NCI-H2171 (cell line): ENCODE measurements around the gene COX7A2.
A peak's percentile ranks its signal among the peaks of the same experiment; 100 is the strongest.

Experiments used
- DNase-seq: peaks from one replicate; lab custom pipeline; 2025; lab: John Stamatoyannopoulos, UW

The COX7A2 gene

GRCh38 chr6:75220357-75220756 is 23.2 kb downstream of the COX7A2 start:
- no peak for DNase-seq

GRCh38 chr6:75219263-75219662 is 24.3 kb downstream of the COX7A2 start:
- DNase-seq: no peak

- DNase-seq: no peak
These were observed 26.4 kb downstream of the COX7A2 start for GRCh38 chr6:75217193-75217592.

GRCh38 chr6:75215291-75215690 is 28.3 kb downstream of the COX7A2 start:
- no peak for DNase-seq

GRCh38 chr6:75213732-75214131 is 29.9 kb downstream of the COX7A2 start:
- no peak for DNase-seq

- DNase-seq: no peak
These were observed 30.5 kb downstream of the COX7A2 start for GRCh38 chr6:75213112-75213511.

- no peak for DNase-seq
These were observed 31.5 kb downstream of the COX7A2 start for GRCh38 chr6:75211920-75212590.

GRCh38 chr6:75210885-75211739 is 32.5 kb downstream of the COX7A2 start:
- DNase-seq: peak; percentile 73

- no peak for DNase-seq
These were observed 34.3 kb downstream of the COX7A2 start for GRCh38 chr6:75209184-75209723.

- peak; percentile 35 for DNase-seq
These were observed 35.1 kb downstream of the COX7A2 start for GRCh38 chr6:75208298-75209183.

GRCh38 chr6:75206576-75207342 is 36.8 kb downstream of the COX7A2 start:
- no peak for DNase-seq

- DNase-seq: no peak
These were observed 37.6 kb downstream of the COX7A2 start, which contains the start of gene COL12A1 for GRCh38 chr6:75205776-75206575. Gene COL12A1, minus strand, starts transcription at chr6:75206053. Its CDS starts 3,261 bp downstream, at chr6:75202792.

- DNase-seq: no peak
These were observed 38.4 kb downstream of the COX7A2 start for GRCh38 chr6:75204959-75205775.

GRCh38 chr6:75204217-75204958 is 39.2 kb downstream of the COX7A2 start:
- DNase-seq: peak; percentile 34

- DNase-seq: no peak
These were observed 39.9 kb downstream of the COX7A2 start for GRCh38 chr6:75203721-75204120.

- DNase-seq: no peak
These were observed 40.9 kb downstream of the COX7A2 start for GRCh38 chr6:75202676-75203131.

- DNase-seq: no peak
These were observed 41.5 kb downstream of the COX7A2 start for GRCh38 chr6:75201901-75202672.

GRCh38 chr6:75201021-75201420 is 42.6 kb downstream of the COX7A2 start:
- DNase-seq: no peak
